Astrocyte (in vitro differentiated cells and primary cell): ENCODE data around the gene KCNMA1. TPM values are rescaled to one million over a fixed set of nuclear protein-coding genes. Genes with fewer than 3 reads are reported as not detected.

Experiments used
- DNase-seq: peaks from one replicate; pipeline ENCODE4 v3.0.0-alpha.2; 2010; ENCODE audit warnings: low read depth
- FAIRE-seq: peaks from 2 replicates; lab custom pipeline; 2011; peaks lifted over from hg19 to GRCh38; lab: Jason Lieb, UNC
- H2AFZ ChIP-seq: 2 replicates; pipeline ENCODE4 v1.6.0; 2012; ENCODE audit warnings: low read depth, low read length, inconsistent platforms
- H3K27ac ChIP-seq: 2 replicates; pipeline ENCODE4 v1.5.1; 2011; ENCODE audit warnings: low read depth, low read length, inconsistent platforms
- H3K27me3 ChIP-seq: 2 replicates; pipeline ENCODE4 v1.6.0; 2011; ENCODE audit warnings: low read length, inconsistent platforms; ENCODE audit not compliant: insufficient read depth
- H3K36me3 ChIP-seq: 2 replicates; pipeline ENCODE4 v1.5.1; 2011; ENCODE audit warnings: low read length, inconsistent platforms; ENCODE audit not compliant: insufficient read depth
- H3K4me1 ChIP-seq: 2 replicates; pipeline ENCODE4 v1.5.1; 2011; ENCODE audit warnings: low read length, inconsistent platforms; ENCODE audit not compliant: insufficient read depth
- H3K4me2 ChIP-seq: 2 replicates; pipeline ENCODE4 v1.6.0; 2012; ENCODE audit warnings: low read length, inconsistent platforms
- H3K4me3 ChIP-seq: 2 replicates; pipeline ENCODE4 v1.5.1; 2011; ENCODE audit warnings: low read depth, mild to moderate bottlenecking, low read length, inconsistent platforms; ENCODE audit not compliant: insufficient read depth
- H3K79me2 ChIP-seq: 2 replicates; pipeline ENCODE4 v1.6.0; 2012; ENCODE audit warnings: mild to moderate bottlenecking, low read length, inconsistent platforms; ENCODE audit not compliant: insufficient read depth
- H3K9ac ChIP-seq: 2 replicates; pipeline ENCODE4 v1.6.0; 2012; ENCODE audit warnings: mild to moderate bottlenecking, low read length, inconsistent platforms
- H3K9me3 ChIP-seq: 2 replicates; pipeline ENCODE4 v1.5.1; 2012; ENCODE audit warnings: low read depth, mild to moderate bottlenecking, low read length, inconsistent platforms; ENCODE audit not compliant: insufficient read depth
- H4K20me1 ChIP-seq: 2 replicates; pipeline ENCODE4 v1.6.0; 2012; ENCODE audit warnings: low read length, inconsistent platforms; ENCODE audit not compliant: insufficient read depth
- H3K27ac Mint-ChIP-seq: one replicate; pipeline ENCODE4 v1.8.0; 2021; ENCODE audit warnings: mild to moderate bottlenecking, mixed read lengths; ENCODE audit not compliant: unreplicated experiment
- H3K27me3 Mint-ChIP-seq: one replicate; pipeline ENCODE4 v1.8.0; 2021; ENCODE audit warnings: low read depth, mixed read lengths; ENCODE audit not compliant: unreplicated experiment
- H3K36me3 Mint-ChIP-seq: one replicate; pipeline ENCODE4 v1.8.0; 2021; ENCODE audit warnings: low read depth, mixed read lengths; ENCODE audit not compliant: unreplicated experiment
- H3K4me1 Mint-ChIP-seq: one replicate; pipeline ENCODE4 v1.8.0; 2021; ENCODE audit warnings: low read depth, mixed read lengths; ENCODE audit not compliant: unreplicated experiment
- H3K4me3 Mint-ChIP-seq: one replicate; pipeline ENCODE4 v1.8.0; 2021; ENCODE audit warnings: mild to moderate bottlenecking, moderate library complexity, mixed read lengths; ENCODE audit not compliant: unreplicated experiment
- H3K9me3 Mint-ChIP-seq: one replicate; pipeline ENCODE4 v1.8.0; 2021; ENCODE audit warnings: mild to moderate bottlenecking, mixed read lengths; ENCODE audit not compliant: unreplicated experiment
- CTCF ChIP-seq: IDR thresholded peaks from 2 replicates; pipeline ENCODE4 v1.5.1; 2011; ENCODE audit warnings: low read depth, mild to moderate bottlenecking, inconsistent platforms, low read length, moderate library complexity; ENCODE audit not compliant: insufficient read depth
- EZH2 ChIP-seq: IDR thresholded peaks from 2 replicates; pipeline ENCODE4 v1.6.1; 2012; ENCODE audit warnings: mild to moderate bottlenecking, low read length, inconsistent platforms; ENCODE audit not compliant: insufficient read depth
- total RNA-seq: library from RNA; stranded (reverse); gene quantifications from 2 replicates; pipeline ENCODE4 v1.2.1, GENCODE V29; 2021

The KCNMA1 gene
- total RNA-seq, 1 donor from 2014 or later = 45.8 TPM

DNA sequence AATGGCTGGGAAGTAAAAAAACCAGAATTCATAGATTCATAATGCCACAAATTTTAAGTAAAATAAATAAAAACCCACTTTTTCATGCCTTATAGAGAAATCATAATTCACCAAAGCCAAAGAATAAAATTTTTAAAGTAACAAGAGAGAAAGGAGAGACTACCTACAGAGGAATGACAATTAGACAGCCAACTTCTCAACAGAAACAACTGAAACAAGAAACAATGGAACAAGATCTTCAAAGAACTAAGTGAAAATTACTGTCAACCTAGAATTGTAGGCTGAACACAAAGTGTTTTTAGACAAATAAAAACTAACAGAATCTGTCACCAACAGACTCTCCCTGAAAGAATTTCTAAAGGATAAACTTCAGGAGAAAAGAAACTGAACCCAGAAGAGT, 15.6 kb upstream of the KCNMA1 start:
- Histone ChIP-seq H3K9ac (no peak overlapping the region), H3K79me2 (no peaks in the 10 kb centered on the region), H3K36me3 (no peaks in the 10 kb centered on the region), H2AFZ (no peak overlapping the region), H3K4me3 (no peak overlapping the region), H4K20me1 (no peaks in the 10 kb centered on the region), H3K27me3 (peaks cover 3% of the 10 kb centered on the region), H3K27ac (no peak overlapping the region), H3K9me3 (no peaks in the 10 kb centered on the region), H3K4me2 (no peak overlapping the region), H3K4me1 (no peaks in the 10 kb centered on the region)
- DNase-seq = no peak
- H3K36me3 Mint-ChIP-seq = peaks cover 2% of the 10 kb centered on the region
- peaks cover 16% of the 10 kb centered on the region for H3K9me3 Mint-ChIP-seq
- H3K4me1 Mint-ChIP-seq = peaks cover 2% of the 10 kb centered on the region
- FAIRE-seq = no peak
- peaks cover 11% of the 10 kb centered on the region for H3K27me3 Mint-ChIP-seq
- H3K27ac Mint-ChIP-seq = no peak overlapping the region
- H3K4me3 Mint-ChIP-seq = no peak overlapping the region
- TF ChIP-seq CTCF (no peak), EZH2 (no peak)

GRCh38 chr10:77649333-77650331, 12.0 kb upstream of the KCNMA1 start:
- Mint-ChIP-seq H3K27ac (no peak overlapping the region), H3K9me3 (peaks cover 9% of the 10 kb centered on the region), H3K4me1 (peaks cover 2% of the 10 kb centered on the region), H3K4me3 (no peak overlapping the region), H3K27me3 (peaks cover 13% of the 10 kb centered on the region), H3K36me3 (no peaks in the 10 kb centered on the region)
- Histone ChIP-seq H3K36me3 (no peaks in the 10 kb centered on the region), H3K9me3 (no peaks in the 10 kb centered on the region), H3K27me3 (peaks cover 7% of the 10 kb centered on the region), H2AFZ (no peak overlapping the region), H3K27ac (no peak overlapping the region), H3K79me2 (no peaks in the 10 kb centered on the region), H3K4me2 (no peak overlapping the region), H3K9ac (no peak overlapping the region), H4K20me1 (no peaks in the 10 kb centered on the region), H3K4me3 (no peak overlapping the region), H3K4me1 (no peaks in the 10 kb centered on the region)
- no peak for TF ChIP-seq EZH2
- TF ChIP-seq CTCF = no peak
- no peak for FAIRE-seq
- no peak for DNase-seq

GRCh38 chr10:77648472-77648871, 10.9 kb upstream of the KCNMA1 start:
- Histone ChIP-seq H3K9ac (no peak overlapping the region), H3K79me2 (no peaks in the 10 kb centered on the region), H3K4me2 (no peak overlapping the region), H3K36me3 (no peaks in the 10 kb centered on the region), H2AFZ (no peak overlapping the region), H3K27ac (no peak overlapping the region), H4K20me1 (no peaks in the 10 kb centered on the region), H3K27me3 (peaks cover 7% of the 10 kb centered on the region), H3K9me3 (peaks cover 3% of the 10 kb centered on the region), H3K4me3 (no peak overlapping the region), H3K4me1 (no peaks in the 10 kb centered on the region)
- Mint-ChIP-seq H3K27me3 (peaks cover 13% of the 10 kb centered on the region), H3K4me3 (no peak overlapping the region), H3K4me1 (peaks cover 2% of the 10 kb centered on the region), H3K9me3 (peaks cover 9% of the 10 kb centered on the region), H3K27ac (no peak overlapping the region), H3K36me3 (no peaks in the 10 kb centered on the region)
- FAIRE-seq = no peak
- TF ChIP-seq CTCF (no peak), EZH2 (no peak)
- no peak for DNase-seq
